ENCODE results near the gene CX3CL1. TPM values are rescaled to one million over a fixed set of nuclear protein-coding genes. Genes with fewer than 3 reads are reported as not detected.

Gene CX3CL1
- total and polyA plus RNA-seq, 8 donors: 8.6 to 27.8 (median 11.2) TPM

DNA sequence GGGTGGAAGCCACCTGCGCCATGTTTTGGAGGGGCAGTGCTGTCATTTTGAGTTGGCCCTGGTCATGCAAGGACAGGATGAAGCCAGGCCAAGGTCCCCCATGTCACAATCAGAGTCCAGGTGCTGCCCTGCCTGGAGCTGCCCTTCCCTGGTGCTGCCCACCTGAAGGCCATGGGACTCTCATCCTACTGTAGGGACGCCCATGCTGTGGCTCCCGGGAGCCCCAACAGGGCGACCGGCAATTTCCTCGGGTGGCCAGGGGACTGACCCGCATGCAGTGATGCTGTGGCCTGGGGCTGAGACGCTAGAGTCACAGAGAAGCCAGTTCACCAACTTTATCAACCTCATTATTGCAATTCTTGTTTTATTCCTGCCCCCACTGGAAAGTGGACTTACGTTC lies 40.3 kb downstream of the CX3CL1 start:
- TF ChIP-seq, protein P1, sequence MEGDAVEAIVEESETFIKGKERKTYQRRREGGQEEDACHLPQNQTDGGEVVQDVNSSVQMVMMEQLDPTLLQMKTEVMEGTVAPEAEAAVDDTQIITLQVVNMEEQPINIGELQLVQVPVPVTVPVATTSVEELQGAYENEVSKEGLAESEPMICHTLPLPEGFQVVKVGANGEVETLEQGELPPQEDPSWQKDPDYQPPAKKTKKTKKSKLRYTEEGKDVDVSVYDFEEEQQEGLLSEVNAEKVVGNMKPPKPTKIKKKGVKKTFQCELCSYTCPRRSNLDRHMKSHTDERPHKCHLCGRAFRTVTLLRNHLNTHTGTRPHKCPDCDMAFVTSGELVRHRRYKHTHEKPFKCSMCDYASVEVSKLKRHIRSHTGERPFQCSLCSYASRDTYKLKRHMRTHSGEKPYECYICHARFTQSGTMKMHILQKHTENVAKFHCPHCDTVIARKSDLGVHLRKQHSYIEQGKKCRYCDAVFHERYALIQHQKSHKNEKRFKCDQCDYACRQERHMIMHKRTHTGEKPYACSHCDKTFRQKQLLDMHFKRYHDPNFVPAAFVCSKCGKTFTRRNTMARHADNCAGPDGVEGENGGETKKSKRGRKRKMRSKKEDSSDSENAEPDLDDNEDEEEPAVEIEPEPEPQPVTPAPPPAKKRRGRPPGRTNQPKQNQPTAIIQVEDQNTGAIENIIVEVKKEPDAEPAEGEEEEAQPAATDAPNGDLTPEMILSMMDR (IDR thresholded peaks at IDR 0.05): no peak
- Histone ChIP-seq H3K36me3 (no peaks in the 10 kb centered on the region), H3K27me3 (no peaks in the 10 kb centered on the region), H3K9me3 (no peaks in the 10 kb centered on the region), H3K4me3 (no peak overlapping the region), H3K4me1 (peaks cover 5 to 23% of the 10 kb centered on the region in 2 donors), H3K27ac (no peak overlapping the region)
- intact Hi-C loops (cut with DNase I): loop anchor here in 1 of 2 donors (10.0 kb wide), 1 partner anchor 108 kb away; no protein-coding TSS in a partner anchor
- DNase-seq: no peak
- no peak for ATAC-seq

DNA sequence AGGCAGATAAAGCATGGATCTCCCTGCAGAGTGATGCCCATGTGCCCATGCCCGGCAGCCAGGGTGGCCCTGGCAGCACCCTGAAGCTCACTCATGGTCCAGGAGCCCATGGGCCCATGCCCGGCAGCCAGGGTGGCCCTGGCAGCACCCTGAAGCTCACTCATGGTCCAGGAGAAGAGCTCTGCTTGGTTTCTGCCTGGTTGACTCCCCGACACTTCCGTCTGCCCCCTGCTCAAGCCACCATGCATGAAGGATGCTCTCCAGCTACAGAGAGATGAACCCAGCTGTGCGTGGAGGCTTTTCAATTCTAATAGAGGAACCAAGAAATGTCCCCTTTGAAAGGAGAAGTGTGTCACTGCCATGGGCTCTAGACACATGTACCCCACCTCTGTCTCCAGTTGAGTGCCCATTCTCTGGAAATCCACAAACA lies 41.0 kb downstream of the CX3CL1 start:
- Histone ChIP-seq H3K36me3 (no peaks in the 10 kb centered on the region), H3K27me3 (no peaks in the 10 kb centered on the region), H3K27ac (no peak overlapping the region), H3K4me3 (no peak overlapping the region), H3K9me3 (no peaks in the 10 kb centered on the region), H3K4me1 (peaks cover 6 to 30% of the 10 kb centered on the region in 2 donors)
- ATAC-seq: no peak
- no peak for DNase-seq
- TF ChIP-seq, protein P1 (IDR thresholded peaks at IDR 0.05): no peak
- intact Hi-C loops (cut with DNase I): loop anchor here in 1 of 2 donors (10.0 kb wide), 1 partner anchor 109 kb away; no protein-coding TSS in a partner anchor

DNA sequence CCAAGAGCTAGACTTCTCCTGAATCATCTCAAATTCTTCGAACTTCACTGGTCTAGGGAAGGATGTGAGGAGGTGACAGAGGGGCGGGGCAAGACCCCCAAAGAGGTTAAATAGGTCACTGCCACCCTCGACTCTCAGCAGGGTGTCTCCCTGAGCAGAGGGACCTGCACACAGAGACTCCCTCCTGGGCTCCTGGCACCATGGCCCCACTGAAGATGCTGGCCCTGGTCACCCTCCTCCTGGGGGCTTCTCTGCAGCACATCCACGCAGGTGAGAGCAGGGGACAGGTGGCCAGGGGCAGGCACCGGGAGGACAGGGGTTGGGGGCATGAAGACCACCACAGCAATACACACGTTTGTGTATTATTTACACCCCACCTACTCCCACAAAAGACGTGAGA lies 41.4 kb downstream of the CX3CL1 start:
- Histone ChIP-seq H3K9me3 (no peaks in the 10 kb centered on the region), H3K4me1 (peaks cover 6 to 34% of the 10 kb centered on the region in 2 donors), H3K36me3 (no peaks in the 10 kb centered on the region), H3K4me3 (no peak overlapping the region), H3K27me3 (no peaks in the 10 kb centered on the region), H3K27ac (no peak overlapping the region)
- TF ChIP-seq, protein P1 (IDR thresholded peaks at IDR 0.05): no peak
- DNase-seq (no peak), ATAC-seq (no peak)
- intact Hi-C loops (cut with DNase I): loop anchor here in 1 of 2 donors (10.0 kb wide), 1 partner anchor 109 kb away; no protein-coding TSS in a partner anchor

DNA sequence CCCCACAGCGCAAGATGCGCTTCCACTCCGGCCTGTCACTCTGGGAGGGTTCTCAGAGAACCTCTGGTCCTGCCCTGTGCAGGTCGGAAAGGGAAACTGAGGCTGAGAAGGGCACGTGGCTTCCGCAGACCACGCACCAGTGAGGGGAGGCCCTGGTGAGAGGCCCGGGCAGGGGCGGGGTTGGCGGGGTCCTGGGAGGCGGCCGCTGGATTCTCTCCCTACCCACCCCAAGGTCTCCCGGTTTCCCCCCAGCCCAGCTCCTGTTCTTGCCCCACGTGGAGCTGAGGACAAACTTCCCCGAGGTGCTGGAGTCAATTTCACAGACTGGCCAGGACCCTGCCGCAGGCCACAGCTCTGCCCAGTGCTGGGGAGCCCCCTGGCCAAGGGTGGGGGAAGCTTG lies 43.8 kb downstream of the CX3CL1 start:
- no peak for ATAC-seq
- no peak for DNase-seq
- Histone ChIP-seq H3K4me1 (peaks cover 6 to 32% of the 10 kb centered on the region in 2 donors), H3K27me3 (no peaks in the 10 kb centered on the region), H3K36me3 (no peaks in the 10 kb centered on the region), H3K4me3 (no peak overlapping the region), H3K27ac (no peak overlapping the region), H3K9me3 (no peaks in the 10 kb centered on the region)
- intact Hi-C loops (cut with DNase I): loop anchor here (2.0 to 10.0 kb wide), 2 partner anchors 111 to 113 kb away; no protein-coding TSS in a partner anchor
- TF ChIP-seq, protein P1 (IDR thresholded peaks at IDR 0.05): no peak

DNA sequence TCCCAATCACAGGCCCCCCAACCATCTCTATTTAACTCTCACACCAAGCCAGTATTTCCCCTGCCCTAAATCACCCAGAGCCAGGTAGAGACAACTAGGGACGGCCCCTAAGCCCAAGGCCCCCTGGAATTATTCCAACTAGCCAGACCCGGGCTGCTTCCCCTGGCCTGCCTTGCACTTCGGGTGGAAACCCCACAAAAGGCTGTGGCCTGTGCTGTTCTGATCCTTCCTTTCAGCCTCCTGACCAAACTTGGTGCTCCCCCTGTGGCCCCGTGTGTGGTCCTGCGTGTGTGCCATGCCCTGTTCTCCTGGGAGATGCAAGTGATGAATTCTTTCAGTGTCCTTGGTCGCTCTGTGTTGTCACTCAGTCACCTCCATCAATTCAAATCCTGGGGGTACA lies 47.2 kb downstream of the CX3CL1 start:
- no peak overlapping the region for H3K4me3 ChIP-seq
- H3K9me3 ChIP-seq: no peaks in the 10 kb centered on the region
- peaks cover 12 to 37% of the 10 kb centered on the region in 2 donors for H3K4me1 ChIP-seq
- no peak overlapping the region for H3K27ac ChIP-seq
- intact Hi-C loops (cut with DNase I): loop anchor here in 1 of 2 donors (10.0 kb wide), 1 partner anchor 115 kb away; no protein-coding TSS in a partner anchor
- H3K27me3 ChIP-seq: no peaks in the 10 kb centered on the region
- ATAC-seq (no peak), DNase-seq (no peak)
- TF ChIP-seq, protein P1 (IDR thresholded peaks at IDR 0.05): no peak
- H3K36me3 ChIP-seq: no peaks in the 10 kb centered on the region
